Ovary (tissue), 3 donors: Measurements from ENCODE around the gene PDK3.

ENCODE experiments used
- EP300 ChIP-seq: sonication (generic); formaldehyde crosslinking; IDR thresholded peaks from one replicate; pipeline ENCODE4 v1.6.1; 2017; ENCODE audit warnings: antibody characterized with exemption
- POLR2A ChIP-seq: fragments of 450-650 bp; IDR thresholded peaks from one replicate; pipeline ENCODE4 v1.6.1; 2017; ENCODE audit warnings: antibody characterized with exemption, mild to moderate bottlenecking, moderate library complexity
- TF ChIP-seq, protein P1 (sequence below), 3 donors: fragments of 450-650 bp in 2 of 3; fragments of 200-600 bp in 1 of 3; IDR thresholded peaks; one replicate each; pipeline versions ENCODE4 v1.5.1 to v1.8.0; 2016 to 2022; ENCODE audit warnings: antibody characterized with exemption in 3 of 3, mild to moderate bottlenecking in 1 of 3
- donor health status: DM: no; HTN: no; CAD: no.

DNA sequence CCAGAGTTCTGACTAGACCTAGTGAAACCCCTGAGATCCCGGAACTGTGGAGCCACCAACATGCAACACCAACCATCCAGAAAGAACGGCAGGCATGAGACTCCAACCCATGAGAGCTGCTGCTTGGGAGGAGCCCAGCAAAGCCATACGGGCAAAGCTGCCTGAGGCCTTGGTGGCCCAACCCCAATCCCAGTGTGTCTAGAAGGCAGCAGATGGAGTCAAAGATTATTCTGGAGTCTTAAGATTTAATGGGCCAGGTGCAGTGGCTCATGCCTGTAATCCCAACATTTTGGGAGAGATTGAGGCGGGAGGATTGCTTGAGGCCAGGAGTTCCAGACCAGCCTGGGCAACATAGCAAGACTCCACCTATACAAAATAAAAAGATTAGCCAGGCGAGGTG lies 49.2 kb upstream of the PDK3 start:
- TF ChIP-seq, protein P1, sequence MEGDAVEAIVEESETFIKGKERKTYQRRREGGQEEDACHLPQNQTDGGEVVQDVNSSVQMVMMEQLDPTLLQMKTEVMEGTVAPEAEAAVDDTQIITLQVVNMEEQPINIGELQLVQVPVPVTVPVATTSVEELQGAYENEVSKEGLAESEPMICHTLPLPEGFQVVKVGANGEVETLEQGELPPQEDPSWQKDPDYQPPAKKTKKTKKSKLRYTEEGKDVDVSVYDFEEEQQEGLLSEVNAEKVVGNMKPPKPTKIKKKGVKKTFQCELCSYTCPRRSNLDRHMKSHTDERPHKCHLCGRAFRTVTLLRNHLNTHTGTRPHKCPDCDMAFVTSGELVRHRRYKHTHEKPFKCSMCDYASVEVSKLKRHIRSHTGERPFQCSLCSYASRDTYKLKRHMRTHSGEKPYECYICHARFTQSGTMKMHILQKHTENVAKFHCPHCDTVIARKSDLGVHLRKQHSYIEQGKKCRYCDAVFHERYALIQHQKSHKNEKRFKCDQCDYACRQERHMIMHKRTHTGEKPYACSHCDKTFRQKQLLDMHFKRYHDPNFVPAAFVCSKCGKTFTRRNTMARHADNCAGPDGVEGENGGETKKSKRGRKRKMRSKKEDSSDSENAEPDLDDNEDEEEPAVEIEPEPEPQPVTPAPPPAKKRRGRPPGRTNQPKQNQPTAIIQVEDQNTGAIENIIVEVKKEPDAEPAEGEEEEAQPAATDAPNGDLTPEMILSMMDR (IDR thresholded peaks at IDR 0.05), result no peak
- TF ChIP-seq EP300 (no peak), POLR2A (no peak)
